ENCODE measurements around the gene PPP1R3F.
"Not testable (repeated sequence)": the region's sequence is repeated elsewhere in the genome, so short reads cannot be mapped to it uniquely, and the experiment has no call there.

The PPP1R3F gene

DNA sequence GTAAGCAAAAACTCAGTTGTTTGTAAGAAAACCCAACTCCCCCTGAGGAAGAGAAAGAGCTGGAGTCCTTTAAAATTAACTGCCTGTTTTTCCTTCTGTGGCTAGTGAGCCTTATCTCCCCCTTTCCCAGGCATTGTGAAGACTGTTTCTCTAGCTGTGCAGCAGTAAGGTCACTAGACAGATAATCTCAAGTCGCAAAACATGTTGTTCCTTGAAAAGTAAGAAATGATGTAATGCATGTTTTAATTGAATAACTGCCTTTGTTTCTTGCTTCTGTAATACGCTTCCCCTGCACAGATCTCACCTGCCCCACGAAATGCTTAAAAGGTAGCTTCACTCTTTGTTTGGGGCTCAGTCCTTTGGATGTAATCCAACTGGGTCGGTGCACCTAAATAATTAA is 46.5 kb downstream of the PPP1R3F start:
- no peak for DNase-seq (ENCODE audit: low spot score)

- DNase-seq (ENCODE audit: low spot score), result not testable (repeated sequence)
Observed at GRCh38 chrX:49321737-49322136, 52.1 kb downstream of the PPP1R3F start, which contains the start of gene GAGE12J. TSS of gene GAGE12J (plus strand) at chrX:49322037. CDS start at chrX:49323194, 1,157 bp downstream.

DNA sequence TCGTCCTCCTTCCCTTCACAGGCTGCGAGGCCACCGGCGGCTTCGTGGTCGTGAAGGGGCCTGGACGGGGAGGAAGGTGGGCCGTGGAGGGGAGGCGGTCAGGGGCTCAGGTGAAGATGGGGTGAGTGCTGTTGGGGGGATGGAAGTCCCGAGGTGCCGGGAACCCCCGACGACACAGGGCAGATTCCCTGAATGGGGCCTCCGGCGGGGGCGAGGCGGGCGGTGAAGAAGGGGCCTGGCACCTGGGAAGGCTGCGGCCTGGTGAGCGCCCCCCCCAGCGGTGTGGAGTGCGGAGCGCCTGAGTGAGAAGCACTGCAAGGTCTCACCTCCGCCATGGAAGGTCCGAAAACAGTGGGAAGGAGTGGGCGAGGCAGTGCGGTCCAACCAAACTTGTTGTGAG is 52.7 kb downstream of the PPP1R3F start:
- DNase-seq (ENCODE audit: low spot score), result not testable (repeated sequence)

DNA sequence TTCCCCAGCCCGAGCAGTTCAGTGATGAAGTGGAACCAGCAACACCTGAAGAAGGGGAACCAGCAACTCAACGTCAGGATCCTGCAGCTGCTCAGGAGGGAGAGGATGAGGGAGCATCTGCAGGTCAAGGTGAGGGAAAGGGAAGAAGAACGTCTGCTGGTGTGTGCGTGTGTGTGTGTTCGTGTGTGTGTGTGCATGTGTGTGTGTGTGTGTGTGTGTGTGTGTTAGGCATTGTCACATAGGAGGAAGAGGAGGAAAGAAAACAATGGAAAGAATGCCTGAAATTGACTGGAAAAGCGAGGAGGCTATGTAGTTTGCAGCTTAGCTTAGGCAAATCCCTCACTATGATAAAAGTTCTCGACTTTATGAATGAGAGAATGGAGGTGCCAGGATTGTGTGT is 54.1 kb downstream of the PPP1R3F start:
- DNase-seq (ENCODE audit: low spot score), result not testable (repeated sequence)

GRCh38 chrX:49330421-49330820 is 60.8 kb downstream of the PPP1R3F start:
- DNase-seq (ENCODE audit: low spot score), result not testable (repeated sequence)

GRCh38 chrX:49331282-49331681 is 61.7 kb downstream of the PPP1R3F start, which contains the start of gene GAGE13:
TSS of gene GAGE13 (plus strand) at chrX:49331582. CDS start at chrX:49332738, 1,156 bp downstream.
- DNase-seq (ENCODE audit: low spot score), result not testable (repeated sequence)

- DNase-seq (ENCODE audit: low spot score), result not testable (repeated sequence)
Observed at GRCh38 chrX:49331841-49332240, 62.2 kb downstream of the PPP1R3F start.

Data from iPS-NIHi11 (cell line).